HG03175 (cell line): ENCODE results near the gene ASRGL1.

Experiments
- ATAC-seq: cut with Tn5 transposase; IDR thresholded peaks from one replicate; pipeline ENCODE4 v1.9.1; 2021; ENCODE audit warnings: mild to moderate bottlenecking, moderate library complexity; ENCODE audit not compliant: unreplicated experiment

The ASRGL1 gene

GRCh38 chr11:62392506-62392905 lies 55.3 kb downstream of the ASRGL1 start:
- no peak for ATAC-seq

GRCh38 chr11:62393061-62393611 lies 55.9 kb downstream of the ASRGL1 start:
- ATAC-seq: no peak

DNA sequence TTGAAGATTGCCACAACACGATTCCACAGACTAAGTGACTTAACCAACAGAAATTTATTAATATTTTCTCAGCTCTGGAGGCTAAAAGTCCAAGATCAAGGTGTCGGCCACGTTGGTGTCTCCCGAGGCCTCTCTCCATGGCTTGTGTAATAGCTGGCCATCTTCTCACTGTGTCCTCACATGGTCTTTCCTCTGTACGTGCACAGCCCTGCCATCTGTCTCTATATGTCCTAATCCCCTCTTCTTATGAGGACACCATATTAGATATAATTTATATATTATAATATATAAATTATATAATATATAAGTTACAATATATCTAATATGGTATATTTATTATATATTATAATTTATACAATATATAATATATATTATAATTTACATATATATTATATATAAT lies 56.5 kb downstream of the ASRGL1 start:
- ATAC-seq: no peak

DNA sequence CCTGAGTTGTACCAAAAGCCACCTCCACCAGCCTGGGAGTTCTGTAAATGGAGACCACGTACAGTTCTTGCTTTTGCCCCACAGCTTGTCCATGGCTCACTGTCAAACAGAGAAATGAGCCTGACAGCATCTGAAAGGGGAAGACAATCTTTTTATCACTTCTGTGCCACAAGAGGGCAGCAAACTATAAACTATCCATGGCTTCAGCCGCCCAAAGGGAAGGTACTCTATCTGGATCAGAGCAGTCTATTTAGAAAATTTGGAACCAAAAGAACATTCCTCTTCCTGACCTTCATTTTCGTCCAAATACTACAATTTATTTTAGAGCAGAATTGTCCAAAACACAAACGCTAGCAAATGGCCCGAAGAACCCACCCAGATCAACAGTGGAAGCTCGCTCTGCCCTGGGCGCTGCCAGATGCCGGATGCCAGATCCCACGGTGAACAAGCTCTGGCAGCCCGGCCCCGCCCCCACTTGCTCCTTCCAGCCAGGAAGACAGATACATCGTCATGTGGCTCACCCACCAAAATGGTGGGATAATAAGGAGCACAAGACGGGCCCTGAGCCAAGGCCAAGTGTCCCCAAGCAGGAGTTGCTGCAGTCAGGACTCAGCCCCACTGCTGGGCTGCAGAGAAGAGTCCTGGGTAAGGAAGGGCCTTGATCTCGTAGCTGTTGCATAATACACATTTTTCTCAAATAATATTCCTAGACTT lies 57.7 kb downstream of the ASRGL1 start:
- no peak for ATAC-seq

- no peak for ATAC-seq
Measured at GRCh38 chr11:62395885-62396551, 58.8 kb downstream of the ASRGL1 start.

DNA sequence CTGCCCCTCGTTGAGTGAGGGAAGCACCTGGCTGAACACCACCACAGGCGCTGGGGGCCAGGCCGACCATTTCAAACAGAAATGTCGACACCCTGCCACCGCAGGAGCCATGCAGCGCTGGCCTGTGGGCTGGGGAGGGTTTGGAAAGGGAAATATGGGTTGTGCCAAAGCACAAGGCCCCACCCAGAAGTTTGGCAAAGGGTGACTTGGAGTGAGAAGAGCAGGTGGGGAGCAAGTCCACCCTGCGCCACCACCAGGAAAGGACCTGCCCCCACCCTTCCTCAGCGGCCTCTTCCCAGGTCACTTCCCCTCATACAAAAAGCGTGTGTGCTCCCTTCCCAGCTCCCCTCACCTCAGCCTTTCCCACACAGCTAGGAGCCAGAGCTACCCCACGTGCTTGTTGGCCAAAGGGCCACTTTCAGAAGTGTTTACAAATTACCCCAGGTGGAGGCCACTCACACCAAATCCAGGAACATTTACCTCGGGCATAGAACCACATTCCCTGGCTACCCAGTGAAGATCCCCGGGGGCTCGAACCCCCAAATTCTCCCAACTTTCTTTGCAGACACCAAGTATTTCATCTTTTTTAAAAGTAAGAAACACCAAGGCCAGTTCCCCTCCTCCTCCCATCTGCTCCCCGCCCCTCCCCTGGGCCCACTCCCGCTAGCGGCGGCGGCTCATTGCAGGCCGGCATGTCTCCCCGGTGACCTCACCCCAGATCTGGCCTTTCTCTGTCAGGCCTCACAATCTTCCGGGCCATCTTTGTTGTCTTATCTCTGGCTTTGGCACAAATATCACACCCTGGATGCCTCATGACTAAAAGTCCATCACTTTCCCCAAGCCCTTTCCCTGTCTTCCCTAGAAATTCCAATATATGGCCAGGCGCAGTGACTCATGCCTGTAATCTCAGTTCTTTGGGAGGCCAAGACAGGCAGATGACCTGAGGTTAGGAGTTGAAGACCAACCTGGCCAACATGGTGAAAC lies 61.1 kb downstream of the ASRGL1 start:
- no peak for ATAC-seq

GRCh38 chr11:62399172-62399877 lies 62.1 kb downstream of the ASRGL1 start:
- no peak for ATAC-seq

DNA sequence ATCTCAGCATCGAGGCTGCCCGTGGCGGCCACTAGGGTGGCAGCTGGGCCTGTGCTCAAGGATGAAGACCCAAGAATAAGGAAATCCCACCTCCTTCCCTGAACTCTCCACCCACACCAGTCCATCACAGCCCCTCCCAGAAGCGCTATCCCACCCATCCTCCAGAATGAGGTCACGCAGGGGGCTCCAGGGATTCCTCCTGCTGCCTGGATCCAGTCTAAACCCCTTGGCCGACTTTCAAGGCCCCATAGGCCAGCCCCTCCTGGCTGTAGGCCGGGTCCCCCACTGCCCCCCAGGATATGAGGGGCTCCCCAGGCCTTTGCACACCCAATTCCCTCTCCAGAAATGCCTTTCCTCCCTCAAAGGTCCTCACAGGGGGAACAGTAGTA lies 62.6 kb downstream of the ASRGL1 start:
- ATAC-seq: no peak

DNA sequence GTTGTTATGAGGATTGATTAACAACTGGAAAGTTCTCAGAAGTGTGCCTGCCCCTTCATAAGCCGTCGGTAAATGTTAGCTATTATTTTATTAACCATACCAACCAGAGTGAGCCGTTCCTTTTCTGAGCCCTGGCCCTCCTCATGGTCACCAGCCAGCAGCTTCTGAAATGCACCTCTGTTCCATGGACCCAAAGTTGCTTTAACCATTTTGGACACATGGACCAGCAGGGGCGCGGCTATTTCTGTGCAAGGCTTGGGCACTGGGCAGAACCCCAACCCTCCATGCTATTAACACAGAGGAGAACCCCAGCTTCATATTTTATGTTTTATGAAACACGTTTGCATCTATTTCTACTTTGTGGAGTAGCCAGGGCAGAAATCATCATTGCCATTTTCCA lies 63.0 kb downstream of the ASRGL1 start:
- no peak for ATAC-seq

GRCh38 chr11:62400760-62401159 lies 63.5 kb downstream of the ASRGL1 start:
- ATAC-seq: no peak

DNA sequence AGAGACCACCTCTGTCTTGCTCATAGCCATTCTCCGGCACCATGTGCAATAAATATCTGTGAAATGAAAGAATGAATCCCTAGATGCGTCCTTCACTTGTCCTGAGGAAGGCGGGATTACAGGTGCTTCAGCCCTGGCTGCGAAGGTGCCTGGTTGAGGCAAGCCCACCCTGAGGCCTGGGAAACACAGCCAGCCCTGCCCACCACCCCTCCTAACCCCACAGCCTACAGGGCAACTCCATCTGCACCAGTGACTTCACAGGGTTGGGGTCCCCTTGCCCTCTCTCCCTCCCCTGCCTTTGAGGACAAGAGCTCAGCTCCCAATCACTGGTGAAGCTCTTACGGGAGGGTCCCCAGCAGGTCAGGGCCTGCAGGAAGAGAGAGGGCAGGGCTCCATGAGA lies 64.1 kb downstream of the ASRGL1 start:
- no peak for ATAC-seq

DNA sequence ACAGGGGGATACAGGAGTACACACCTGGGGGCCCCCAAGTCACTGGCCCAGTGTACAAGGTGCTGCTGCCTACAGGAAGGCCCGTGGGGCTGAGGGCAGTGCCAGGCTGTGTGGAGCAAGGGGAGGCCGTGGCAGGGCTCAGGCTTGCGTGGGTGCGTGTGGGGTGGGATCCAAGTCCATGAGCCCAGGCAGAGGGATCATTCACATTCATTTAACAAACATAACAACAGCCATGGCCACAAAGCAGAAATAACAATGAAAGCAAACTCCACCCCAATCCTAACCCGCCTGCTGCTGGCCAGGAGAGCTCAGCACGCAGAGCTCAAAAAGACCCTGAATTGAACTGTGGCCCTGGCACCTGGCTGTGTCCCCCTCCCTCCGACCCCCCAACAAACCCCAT lies 64.6 kb downstream of the ASRGL1 start:
- no peak for ATAC-seq

DNA sequence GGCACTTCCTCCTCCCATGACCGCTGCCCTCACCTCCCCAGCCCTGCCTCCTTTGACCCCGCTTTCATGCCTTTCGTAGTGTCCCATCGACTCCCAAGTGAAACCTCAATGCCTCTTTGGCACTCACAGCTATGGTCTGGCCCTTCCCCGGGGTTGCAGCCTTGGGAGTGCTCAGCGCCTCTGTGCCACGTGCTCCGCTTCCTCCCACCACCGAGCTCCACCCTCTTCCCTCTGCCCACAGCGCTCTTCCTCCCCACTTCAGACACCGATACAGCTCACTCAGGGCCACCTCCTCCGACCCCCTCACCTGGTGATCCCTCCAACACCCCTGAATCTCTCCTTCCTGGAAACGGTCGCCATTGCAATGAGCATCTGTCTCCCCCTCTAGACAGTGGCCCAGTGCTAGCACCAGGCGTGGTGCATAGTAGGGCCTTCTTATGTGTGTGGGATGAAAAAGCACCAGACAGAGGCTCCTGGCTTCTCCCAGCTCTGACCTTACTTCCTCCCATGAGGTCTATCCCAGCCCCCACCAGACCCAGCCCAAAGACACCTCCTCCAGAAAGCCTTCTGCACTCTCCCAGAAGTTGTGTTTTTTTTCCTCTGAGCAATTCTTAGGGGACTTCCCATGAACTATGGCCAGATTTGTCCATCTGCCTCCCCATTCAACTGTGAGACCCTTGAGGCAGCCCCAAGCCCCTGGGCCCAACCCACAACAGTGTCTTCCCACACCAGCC lies 65.1 kb downstream of the ASRGL1 start:
- ATAC-seq: no peak

DNA sequence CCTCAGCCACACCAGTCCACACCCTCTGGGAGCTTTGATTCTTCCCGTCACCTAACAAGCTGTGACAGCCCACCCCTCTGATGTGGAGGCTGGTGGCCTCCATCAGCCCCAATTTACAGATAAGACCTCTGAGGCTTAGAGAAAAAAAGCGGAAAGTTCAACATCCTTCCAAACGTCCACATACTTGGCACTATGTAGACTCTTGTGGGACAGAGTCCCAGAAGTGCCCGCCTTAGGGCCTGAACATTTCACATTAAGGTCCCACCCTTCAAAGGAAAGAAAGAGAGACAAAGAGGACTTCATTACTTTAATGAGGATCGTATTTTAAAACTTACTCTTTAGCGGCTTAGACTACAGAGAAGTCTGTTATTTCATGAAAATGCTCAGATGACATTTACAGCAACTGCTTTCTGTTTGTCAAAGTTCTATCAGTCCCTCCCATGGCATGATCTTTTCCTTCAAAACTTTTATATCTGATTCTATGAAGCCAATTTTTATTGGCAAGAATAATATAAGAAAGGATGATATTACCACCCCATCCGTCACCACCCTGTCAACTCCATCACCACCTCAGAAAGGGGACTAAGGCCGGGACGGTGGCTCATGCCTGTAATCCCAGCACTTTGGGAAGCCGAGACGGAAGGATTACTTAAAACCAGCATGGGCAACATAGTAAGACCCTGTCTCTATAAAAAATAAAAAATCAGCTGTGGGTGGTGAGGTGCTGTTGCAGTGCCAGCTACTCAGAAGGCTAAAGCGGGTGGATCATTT lies 65.9 kb downstream of the ASRGL1 start:
- ATAC-seq: no peak

DNA sequence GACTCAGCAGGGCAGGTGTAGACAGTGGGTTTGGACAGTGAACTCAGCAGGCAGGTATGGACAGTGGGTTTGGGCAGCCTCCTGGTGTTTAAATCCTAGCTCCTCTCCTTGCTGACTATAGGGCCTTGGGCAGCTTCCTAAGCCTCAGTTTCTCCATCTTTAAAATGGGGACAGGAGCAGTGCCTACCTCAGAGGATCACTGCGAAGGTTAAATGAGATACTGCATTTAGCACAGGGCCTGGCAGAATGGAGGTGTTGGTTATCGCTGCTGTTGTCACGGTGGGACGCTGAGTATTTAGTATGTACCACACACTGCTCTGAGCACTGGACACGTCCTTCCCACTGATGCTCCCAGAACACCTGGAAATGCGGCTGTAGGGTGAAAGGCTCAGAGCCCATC lies 67.2 kb downstream of the ASRGL1 start:
- ATAC-seq: no peak

GRCh38 chr11:62404901-62405300 lies 67.7 kb downstream of the ASRGL1 start:
- no peak for ATAC-seq

DNA sequence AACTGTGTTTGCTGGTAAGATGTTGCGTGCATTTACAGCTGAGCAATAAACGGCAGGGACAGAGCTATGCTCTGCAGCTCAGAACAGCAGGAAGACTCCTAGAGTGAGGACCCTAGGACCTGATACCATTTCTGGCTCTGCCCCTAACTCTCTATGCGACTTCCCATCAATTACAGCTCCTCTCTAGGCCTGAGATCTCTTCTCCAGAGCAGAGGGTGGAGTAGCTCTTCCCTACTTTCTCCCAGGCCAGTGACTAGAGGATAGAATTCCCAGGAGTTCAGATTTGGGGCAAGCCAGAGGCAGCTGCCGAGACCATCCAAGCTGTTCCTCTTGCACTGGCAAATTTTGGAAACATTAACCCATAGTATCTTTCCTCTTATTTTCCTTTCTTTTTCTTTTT lies 68.8 kb downstream of the ASRGL1 start:
- no peak for ATAC-seq

DNA sequence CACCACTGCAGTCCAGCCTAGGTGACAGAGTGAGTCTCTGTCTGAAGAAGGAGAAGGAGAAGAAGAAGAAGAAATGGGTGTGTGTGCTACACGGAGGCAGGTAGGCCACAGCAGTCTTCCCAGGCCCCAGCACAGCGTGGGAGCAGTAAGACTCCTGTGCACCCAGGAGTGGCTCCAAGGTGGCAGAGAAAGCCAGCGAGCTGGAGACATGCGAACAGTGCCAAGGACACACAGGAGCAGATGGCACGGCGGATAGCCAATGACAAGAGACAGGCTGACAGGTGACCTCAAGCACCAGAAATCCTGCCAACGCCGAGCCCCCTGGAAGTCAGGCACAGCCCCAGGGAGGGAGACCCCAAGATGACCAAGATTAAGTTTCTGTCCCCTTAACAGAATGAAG lies 72.6 kb downstream of the ASRGL1 start:
- no peak for ATAC-seq

GRCh38 chr11:62410972-62411371 lies 73.7 kb downstream of the ASRGL1 start:
- no peak for ATAC-seq
